ENCODE results near the gene GOLGA6A. TPM values are rescaled to one million over a fixed set of nuclear protein-coding genes. Genes with fewer than 3 reads are reported as not detected.

GOLGA6A gene
- total RNA-seq, 1 donor from 2014 or later = not detected

GRCh38 chr15:74040109-74040850, 42.1 kb downstream of the GOLGA6A start:
- Mint-ChIP-seq H3K4me1 (peaks cover 2% of the 10 kb centered on the region), H3K36me3 (ENCODE audit: low read depth) (peaks cover 40% of the 10 kb centered on the region), H3K4me3 (no peak overlapping the region), H3K27ac (no peak overlapping the region), H3K27me3 (no peaks in the 10 kb centered on the region), H3K9me3 (no peaks in the 10 kb centered on the region)
- intact Hi-C loops (cut with micrococcal nuclease) = no loop called here
- no peak for DNase-seq

- intact Hi-C loops (cut with micrococcal nuclease) = no loop called here
- DNase-seq = no peak
- no peaks in the 10 kb centered on the region for H3K27me3 Mint-ChIP-seq
- H3K27ac Mint-ChIP-seq = no peak overlapping the region
- peaks cover 2% of the 10 kb centered on the region for H3K4me1 Mint-ChIP-seq
- H3K9me3 Mint-ChIP-seq = no peaks in the 10 kb centered on the region
- no peak overlapping the region for H3K4me3 Mint-ChIP-seq
- peaks cover 45% of the 10 kb centered on the region for H3K36me3 Mint-ChIP-seq (ENCODE audit: low read depth)
These were observed 42.7 kb downstream of the GOLGA6A start for GRCh38 chr15:74039656-74040010.

- Mint-ChIP-seq H3K9me3 (no peaks in the 10 kb centered on the region), H3K4me3 (no peak overlapping the region), H3K27ac (peak overlapping the region; percentile 37), H3K27me3 (no peaks in the 10 kb centered on the region), H3K36me3 (ENCODE audit: low read depth) (peaks cover 49% of the 10 kb centered on the region), H3K4me1 (peaks cover 2% of the 10 kb centered on the region)
- intact Hi-C loops (cut with micrococcal nuclease) = no loop called here
- no peak for DNase-seq
These were observed 43.4 kb downstream of the GOLGA6A start for GRCh38 chr15:74038707-74039655.

DNA sequence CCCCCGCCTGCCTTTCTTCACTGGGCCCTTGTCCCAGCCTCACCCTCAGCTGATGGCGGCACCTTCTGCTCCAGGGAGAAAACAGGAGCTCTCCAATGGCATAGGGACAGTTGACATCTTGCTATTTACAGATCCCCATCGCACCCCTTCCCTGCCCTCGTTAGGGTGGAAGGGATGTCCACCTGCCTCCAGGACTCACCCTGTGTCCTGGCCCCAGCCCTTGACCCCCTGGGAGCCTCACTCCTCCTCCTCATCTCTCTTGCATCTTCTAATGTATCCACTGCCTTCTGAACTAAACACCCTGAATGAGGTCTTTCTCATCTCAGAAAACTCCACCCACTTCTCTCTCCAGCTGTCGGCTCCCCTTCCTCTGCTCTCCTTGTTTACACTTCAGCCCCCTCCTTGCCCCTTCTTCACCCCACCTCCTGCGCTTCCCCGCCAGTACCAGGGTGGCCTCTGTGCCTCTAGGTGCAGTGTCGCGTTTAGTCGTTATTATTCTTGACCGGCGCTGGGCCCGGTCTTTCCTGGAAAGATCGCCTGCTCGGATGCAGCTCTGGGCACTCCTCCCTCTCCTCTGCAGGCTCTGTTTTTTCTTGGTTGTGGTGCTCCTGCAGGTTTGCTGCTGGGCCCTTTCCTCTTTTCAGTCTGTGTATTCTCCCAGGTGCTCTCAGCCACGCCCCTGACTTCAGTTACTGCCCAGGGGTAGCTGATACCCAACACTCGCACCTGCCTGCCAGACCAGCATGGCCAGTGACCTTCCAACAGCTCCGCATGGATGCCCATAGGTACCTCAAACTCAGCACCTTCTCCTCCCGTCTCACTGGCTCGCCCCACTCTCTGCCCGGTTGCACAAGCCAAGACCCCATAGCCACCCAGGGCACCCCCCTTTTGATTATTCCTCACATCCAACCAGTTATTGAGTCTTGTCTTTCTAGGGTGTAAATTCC, 44.9 kb downstream of the GOLGA6A start:
- H3K4me1 Mint-ChIP-seq = peaks cover 2% of the 10 kb centered on the region
- H3K36me3 Mint-ChIP-seq (ENCODE audit: low read depth) = peaks cover 48% of the 10 kb centered on the region
- H3K4me3 Mint-ChIP-seq = no peak overlapping the region
- DNase-seq = no peak
- no peaks in the 10 kb centered on the region for H3K9me3 Mint-ChIP-seq
- no peaks in the 10 kb centered on the region for H3K27me3 Mint-ChIP-seq
- H3K27ac Mint-ChIP-seq = peak overlapping the region; percentile 9
- intact Hi-C loops (cut with micrococcal nuclease) = no loop called here

DNA sequence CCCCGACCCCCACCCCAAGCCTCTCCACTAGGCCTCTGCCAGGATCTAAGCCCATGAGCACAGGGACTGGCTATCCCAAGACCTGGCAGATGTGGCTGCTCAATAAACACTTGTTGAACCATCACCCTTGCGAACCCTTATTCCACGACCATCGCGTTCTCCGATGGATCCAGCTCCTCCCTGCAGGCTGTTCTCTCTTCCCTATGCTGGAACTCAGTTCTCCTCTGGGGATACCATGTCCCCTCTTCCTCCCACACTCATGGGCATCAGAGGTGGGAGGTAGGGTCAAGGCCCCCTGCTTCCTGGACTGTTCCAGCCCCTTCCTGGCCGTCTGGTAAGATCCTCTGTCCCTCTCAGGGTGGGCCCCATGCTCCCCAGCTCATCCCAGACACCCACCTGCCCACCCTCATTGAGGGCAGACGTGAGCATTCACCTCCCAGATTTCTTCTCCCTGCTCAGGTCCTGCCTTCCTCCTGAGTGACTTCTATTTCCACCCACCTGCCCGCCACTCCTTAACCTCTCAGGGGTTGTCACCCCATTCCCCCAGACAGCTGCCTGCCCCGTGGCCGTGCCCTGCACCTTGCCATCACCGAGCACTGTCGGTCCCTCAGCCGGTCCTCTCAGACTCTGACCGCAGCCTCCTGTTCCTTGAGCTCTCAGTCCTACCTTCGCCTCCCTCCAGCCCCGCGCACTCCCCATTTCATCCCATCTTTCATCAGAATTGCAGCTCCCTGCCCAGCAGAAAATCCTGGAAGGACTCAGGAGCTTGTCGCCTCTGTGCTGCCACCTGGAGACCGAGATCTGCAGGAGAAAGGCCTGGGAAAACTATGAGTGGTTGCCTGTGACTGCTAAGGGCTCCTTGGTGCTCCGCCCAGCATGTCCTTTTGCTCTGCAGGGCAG, 45.8 kb downstream of the GOLGA6A start:
- Mint-ChIP-seq H3K36me3 (ENCODE audit: low read depth) (peaks cover 57% of the 10 kb centered on the region), H3K4me3 (no peak overlapping the region), H3K27ac (peak overlapping the region; percentile 71), H3K27me3 (no peaks in the 10 kb centered on the region), H3K9me3 (no peaks in the 10 kb centered on the region), H3K4me1 (peaks cover 4% of the 10 kb centered on the region)
- intact Hi-C loops (cut with micrococcal nuclease) = no loop called here
- no peak for DNase-seq

DNA sequence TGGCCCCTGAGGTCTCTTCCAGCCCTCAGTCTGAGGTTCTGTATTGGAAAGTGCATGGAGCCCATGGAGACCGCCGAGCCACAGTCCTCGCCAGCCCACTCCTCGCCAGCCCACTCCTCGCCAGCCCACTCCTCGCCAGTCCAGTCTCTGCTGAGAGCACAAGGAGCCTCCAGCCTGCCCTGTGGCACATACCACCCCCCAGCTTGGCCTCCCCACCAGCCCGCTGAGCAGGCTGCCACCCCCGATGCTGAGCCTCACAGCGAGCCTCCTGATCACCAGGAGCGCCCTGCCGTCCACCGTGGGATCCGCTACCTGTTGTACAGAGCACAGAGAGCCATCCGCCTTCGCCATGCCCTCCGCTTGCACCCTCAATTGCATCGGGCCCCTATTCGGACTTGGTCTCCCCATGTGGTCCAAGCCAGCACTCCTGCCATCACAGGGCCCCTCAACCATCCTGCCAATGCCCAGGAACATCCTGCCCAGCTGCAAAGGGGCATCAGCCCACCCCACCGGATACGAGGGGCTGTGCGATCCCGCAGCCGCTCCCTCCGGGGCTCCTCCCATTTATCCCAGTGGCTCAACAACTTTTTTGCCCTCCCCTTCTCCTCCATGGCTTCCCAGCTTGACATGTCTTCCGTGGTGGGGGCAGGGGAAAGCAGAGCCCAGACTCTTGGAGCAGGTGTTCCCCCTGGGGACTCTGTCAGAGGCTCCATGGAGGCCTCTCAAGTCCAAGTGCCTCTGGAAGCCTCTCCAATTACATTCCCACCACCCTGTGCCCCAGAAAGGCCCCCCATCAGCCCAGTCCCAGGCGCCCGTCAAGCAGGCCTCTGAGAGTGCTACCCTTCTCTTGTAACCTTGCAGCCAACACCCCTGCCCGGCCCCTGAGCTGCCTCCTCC, 47.0 kb downstream of the GOLGA6A start:
- Mint-ChIP-seq H3K4me1 (peaks cover 4% of the 10 kb centered on the region), H3K9me3 (no peaks in the 10 kb centered on the region), H3K27ac (no peak overlapping the region), H3K36me3 (ENCODE audit: low read depth) (peaks cover 62% of the 10 kb centered on the region), H3K4me3 (no peak overlapping the region), H3K27me3 (no peaks in the 10 kb centered on the region)
- intact Hi-C loops (cut with micrococcal nuclease) = no loop called here
- no peak for DNase-seq

DNA sequence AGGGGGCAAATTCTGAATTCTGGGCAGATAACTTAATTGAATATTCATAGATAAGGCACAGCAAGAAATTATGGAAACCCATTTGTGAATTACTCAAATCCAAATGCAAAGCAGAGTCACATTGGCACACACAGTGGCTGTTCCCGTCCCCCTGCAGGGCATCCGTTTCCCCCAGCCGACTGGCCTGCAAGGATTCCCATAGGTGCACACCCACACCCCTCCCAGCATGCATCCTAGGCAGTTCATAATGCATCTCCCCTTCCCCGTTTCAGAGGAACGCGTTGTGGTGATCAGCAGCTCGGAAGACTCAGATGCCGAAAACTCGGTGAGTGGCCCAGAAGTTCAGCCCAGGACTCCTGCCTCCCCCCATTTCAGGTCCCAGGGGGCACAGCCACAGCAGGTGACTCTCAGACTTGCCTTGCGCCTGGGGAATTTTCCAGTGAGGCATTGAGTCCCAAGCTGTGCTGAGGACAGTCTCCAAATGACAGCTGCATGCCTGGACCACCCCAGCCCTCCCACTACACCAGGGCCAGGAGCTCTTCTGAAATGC, 48.1 kb downstream of the GOLGA6A start:
- Mint-ChIP-seq H3K27ac (no peak overlapping the region), H3K4me1 (peaks cover 4% of the 10 kb centered on the region), H3K9me3 (no peaks in the 10 kb centered on the region), H3K27me3 (no peaks in the 10 kb centered on the region), H3K4me3 (no peak overlapping the region), H3K36me3 (ENCODE audit: low read depth) (peaks cover 67% of the 10 kb centered on the region)
- intact Hi-C loops (cut with micrococcal nuclease) = no loop called here
- DNase-seq = no peak

GRCh38 chr15:74032606-74033561, 49.5 kb downstream of the GOLGA6A start:
- peaks cover 69% of the 10 kb centered on the region for H3K36me3 Mint-ChIP-seq (ENCODE audit: low read depth)
- H3K27ac Mint-ChIP-seq = peak overlapping the region; percentile 34
- intact Hi-C loops (cut with micrococcal nuclease) = no loop called here
- no peaks in the 10 kb centered on the region for H3K27me3 Mint-ChIP-seq
- H3K4me1 Mint-ChIP-seq = peaks cover 4% of the 10 kb centered on the region
- no peak for DNase-seq
- H3K9me3 Mint-ChIP-seq = no peaks in the 10 kb centered on the region
- no peak overlapping the region for H3K4me3 Mint-ChIP-seq

DNA sequence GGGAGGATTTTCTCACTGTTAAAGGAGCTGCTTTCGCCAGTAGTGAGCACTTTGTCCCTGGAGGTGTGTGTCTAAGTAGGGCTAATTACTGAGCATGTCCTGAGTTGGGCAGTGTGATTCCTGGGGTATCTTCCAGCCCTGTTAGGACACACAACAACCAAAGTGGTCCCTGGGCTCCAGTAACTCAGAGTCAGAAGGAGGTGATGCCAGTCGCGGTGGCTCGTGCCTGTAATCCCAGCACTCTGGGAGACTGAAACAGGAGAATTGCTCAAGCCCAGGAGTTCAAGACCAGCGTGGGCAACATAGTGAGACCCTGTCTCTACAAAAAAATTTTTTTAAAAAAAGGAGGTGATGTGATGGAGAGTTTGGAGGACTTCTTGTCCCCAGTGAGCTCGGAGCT, 50.3 kb downstream of the GOLGA6A start:
- DNase-seq = no peak
- Mint-ChIP-seq H3K27me3 (no peaks in the 10 kb centered on the region), H3K4me1 (peaks cover 4% of the 10 kb centered on the region), H3K36me3 (ENCODE audit: low read depth) (peaks cover 65% of the 10 kb centered on the region), H3K4me3 (no peak overlapping the region), H3K9me3 (no peaks in the 10 kb centered on the region), H3K27ac (peak overlapping the region; percentile 41)
- intact Hi-C loops (cut with micrococcal nuclease) = no loop called here

GRCh38 chr15:74028646-74029045, 53.7 kb downstream of the GOLGA6A start:
- Mint-ChIP-seq H3K4me1 (peaks cover 2% of the 10 kb centered on the region), H3K27me3 (no peaks in the 10 kb centered on the region), H3K4me3 (no peak overlapping the region), H3K27ac (no peak overlapping the region), H3K9me3 (no peaks in the 10 kb centered on the region), H3K36me3 (ENCODE audit: low read depth) (peaks cover 50% of the 10 kb centered on the region)
- no peak for DNase-seq
- intact Hi-C loops (cut with micrococcal nuclease) = no loop called here

DNA sequence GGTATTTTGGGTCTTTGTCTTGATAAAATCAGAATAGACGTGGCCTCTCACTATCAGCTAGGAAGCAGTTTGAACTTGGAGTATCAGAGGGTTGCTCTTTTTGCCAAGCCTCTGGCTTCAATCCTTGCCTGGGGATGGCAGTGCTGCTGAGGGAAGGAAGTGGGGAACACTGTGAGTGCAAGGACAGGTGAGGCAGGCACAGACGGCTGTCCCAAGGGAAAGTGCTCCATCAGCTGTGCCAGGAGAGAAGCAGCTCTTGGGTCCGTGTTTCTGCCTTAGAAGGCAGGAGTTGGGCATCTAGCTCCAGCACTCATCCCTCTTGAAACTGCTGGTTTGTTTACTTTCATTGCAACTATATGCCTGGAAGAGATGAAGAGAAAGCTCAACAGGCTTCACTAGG, 54.7 kb downstream of the GOLGA6A start:
- H3K27ac Mint-ChIP-seq = no peak overlapping the region
- peaks cover 2% of the 10 kb centered on the region for H3K4me1 Mint-ChIP-seq
- intact Hi-C loops (cut with micrococcal nuclease) = no loop called here
- H3K27me3 Mint-ChIP-seq = no peaks in the 10 kb centered on the region
- H3K36me3 Mint-ChIP-seq (ENCODE audit: low read depth) = peaks cover 53% of the 10 kb centered on the region
- H3K4me3 Mint-ChIP-seq = no peak overlapping the region
- no peak for DNase-seq
- no peaks in the 10 kb centered on the region for H3K9me3 Mint-ChIP-seq
